Measurements from ENCODE around the gene UGT1A4. TPM values are rescaled to one million over a fixed set of nuclear protein-coding genes. Genes with fewer than 3 reads are reported as not detected.

UGT1A4 gene
- total RNA-seq, 1 donor from 2014 or later = not detected

GRCh38 chr2:233684640-233685039 lies 33.9 kb upstream of the UGT1A4 start:
- Mint-ChIP-seq H3K4me3 (no peak overlapping the region), H3K9me3 (peaks cover 4% of the 10 kb centered on the region), H3K27ac (no peak overlapping the region), H3K36me3 (no peaks in the 10 kb centered on the region), H3K27me3 (ENCODE audit: low read depth) (peaks cover 33% of the 10 kb centered on the region), H3K4me1 (peaks cover 2% of the 10 kb centered on the region)
- DNase-seq (ENCODE audit: low spot score in 2 of 2, unreplicated experiment in 2 of 2) = no peak
- TF ChIP-seq, protein P1, sequence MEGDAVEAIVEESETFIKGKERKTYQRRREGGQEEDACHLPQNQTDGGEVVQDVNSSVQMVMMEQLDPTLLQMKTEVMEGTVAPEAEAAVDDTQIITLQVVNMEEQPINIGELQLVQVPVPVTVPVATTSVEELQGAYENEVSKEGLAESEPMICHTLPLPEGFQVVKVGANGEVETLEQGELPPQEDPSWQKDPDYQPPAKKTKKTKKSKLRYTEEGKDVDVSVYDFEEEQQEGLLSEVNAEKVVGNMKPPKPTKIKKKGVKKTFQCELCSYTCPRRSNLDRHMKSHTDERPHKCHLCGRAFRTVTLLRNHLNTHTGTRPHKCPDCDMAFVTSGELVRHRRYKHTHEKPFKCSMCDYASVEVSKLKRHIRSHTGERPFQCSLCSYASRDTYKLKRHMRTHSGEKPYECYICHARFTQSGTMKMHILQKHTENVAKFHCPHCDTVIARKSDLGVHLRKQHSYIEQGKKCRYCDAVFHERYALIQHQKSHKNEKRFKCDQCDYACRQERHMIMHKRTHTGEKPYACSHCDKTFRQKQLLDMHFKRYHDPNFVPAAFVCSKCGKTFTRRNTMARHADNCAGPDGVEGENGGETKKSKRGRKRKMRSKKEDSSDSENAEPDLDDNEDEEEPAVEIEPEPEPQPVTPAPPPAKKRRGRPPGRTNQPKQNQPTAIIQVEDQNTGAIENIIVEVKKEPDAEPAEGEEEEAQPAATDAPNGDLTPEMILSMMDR (IDR thresholded peaks at IDR 0.05; ENCODE audit: unreplicated experiment) = no peak

DNA sequence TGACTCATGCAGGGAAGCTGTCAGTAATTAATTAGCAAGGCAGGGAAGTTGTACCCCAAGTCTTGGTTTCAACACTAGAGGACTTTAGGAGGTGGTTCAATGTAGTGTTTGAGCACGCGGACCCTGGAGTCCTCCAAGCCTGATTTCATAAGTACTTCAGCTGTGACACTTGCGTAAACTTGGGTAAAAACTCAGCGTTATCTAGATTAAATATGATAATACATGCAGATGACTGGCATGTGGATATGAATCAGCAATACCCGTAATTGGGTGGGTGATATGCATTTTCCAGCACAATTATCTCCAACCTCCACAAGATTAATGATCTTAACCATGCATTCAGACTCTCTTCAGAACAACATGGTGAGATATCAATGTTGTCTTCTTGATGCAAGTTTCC lies 31.6 kb upstream of the UGT1A4 start:
- no peak overlapping the region for H3K27ac Mint-ChIP-seq
- H3K4me1 Mint-ChIP-seq = peaks cover 2% of the 10 kb centered on the region
- TF ChIP-seq, protein P1 (IDR thresholded peaks at IDR 0.05; ENCODE audit: unreplicated experiment) = no peak
- peaks cover 4% of the 10 kb centered on the region for H3K9me3 Mint-ChIP-seq
- no peaks in the 10 kb centered on the region for H3K36me3 Mint-ChIP-seq
- H3K4me3 Mint-ChIP-seq = no peak overlapping the region
- no peak for DNase-seq (ENCODE audit: low spot score in 2 of 2, unreplicated experiment in 2 of 2)
- peaks cover 24% of the 10 kb centered on the region for H3K27me3 Mint-ChIP-seq (ENCODE audit: low read depth)

- Mint-ChIP-seq H3K4me3 (no peak overlapping the region), H3K27me3 (ENCODE audit: low read depth) (peaks cover 16% of the 10 kb centered on the region), H3K9me3 (peaks cover 4% of the 10 kb centered on the region), H3K4me1 (peaks cover 2% of the 10 kb centered on the region), H3K27ac (no peak overlapping the region), H3K36me3 (no peaks in the 10 kb centered on the region)
- TF ChIP-seq, protein P1 (IDR thresholded peaks at IDR 0.05; ENCODE audit: unreplicated experiment) = no peak
- no peak for DNase-seq (ENCODE audit: low spot score in 2 of 2, unreplicated experiment in 2 of 2)
These were observed 30.2 kb upstream of the UGT1A4 start for GRCh38 chr2:233688341-233688740.

- no peak for DNase-seq (ENCODE audit: low spot score in 2 of 2, unreplicated experiment in 2 of 2)
- peaks cover 4% of the 10 kb centered on the region for H3K9me3 Mint-ChIP-seq
- H3K27ac Mint-ChIP-seq = no peak overlapping the region
- no peaks in the 10 kb centered on the region for H3K36me3 Mint-ChIP-seq
- no peak overlapping the region for H3K4me3 Mint-ChIP-seq
- H3K27me3 Mint-ChIP-seq (ENCODE audit: low read depth) = peaks cover 15% of the 10 kb centered on the region
- H3K4me1 Mint-ChIP-seq = peaks cover 2% of the 10 kb centered on the region
- TF ChIP-seq, protein P1 (IDR thresholded peaks at IDR 0.05; ENCODE audit: unreplicated experiment) = no peak
These were observed 29.5 kb upstream of the UGT1A4 start for GRCh38 chr2:233689031-233689430.

GRCh38 chr2:233689501-233689900 lies 29.0 kb upstream of the UGT1A4 start:
- H3K36me3 Mint-ChIP-seq = no peaks in the 10 kb centered on the region
- peaks cover 2% of the 10 kb centered on the region for H3K4me1 Mint-ChIP-seq
- no peak overlapping the region for H3K27ac Mint-ChIP-seq
- TF ChIP-seq, protein P1 (IDR thresholded peaks at IDR 0.05; ENCODE audit: unreplicated experiment) = no peak
- no peak for DNase-seq (ENCODE audit: low spot score in 2 of 2, unreplicated experiment in 2 of 2)
- peaks cover 4% of the 10 kb centered on the region for H3K9me3 Mint-ChIP-seq
- no peak overlapping the region for H3K4me3 Mint-ChIP-seq
- H3K27me3 Mint-ChIP-seq (ENCODE audit: low read depth) = peaks cover 15% of the 10 kb centered on the region

DNA sequence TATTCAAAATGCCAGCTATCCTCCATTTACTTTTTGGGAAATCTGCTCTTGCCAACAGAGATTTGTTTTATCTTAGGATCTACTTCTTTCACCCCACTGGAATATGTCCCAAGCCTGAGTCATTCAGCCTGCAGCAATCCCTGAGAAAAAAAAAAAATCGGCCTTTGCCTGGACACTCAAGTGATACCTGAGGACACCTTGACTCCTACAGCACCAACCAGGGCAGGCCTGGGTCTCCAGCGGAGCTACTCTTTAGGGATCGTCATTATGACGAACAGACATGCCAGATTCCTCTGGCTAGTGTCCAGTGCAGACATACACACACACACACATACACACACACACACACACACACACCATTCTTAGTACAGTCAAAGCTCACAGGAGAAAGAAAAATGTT lies 28.1 kb upstream of the UGT1A4 start:
- Mint-ChIP-seq H3K4me3 (no peak overlapping the region), H3K9me3 (peaks cover 4% of the 10 kb centered on the region), H3K27ac (no peak overlapping the region), H3K4me1 (peaks cover 2% of the 10 kb centered on the region), H3K36me3 (no peaks in the 10 kb centered on the region), H3K27me3 (ENCODE audit: low read depth) (peaks cover 9% of the 10 kb centered on the region)
- TF ChIP-seq, protein P1 (IDR thresholded peaks at IDR 0.05; ENCODE audit: unreplicated experiment) = no peak
- no peak for DNase-seq (ENCODE audit: low spot score in 2 of 2, unreplicated experiment in 2 of 2)

Measured in mesothelial cell of epicardium (in vitro differentiated cells).